ENCODE data around the gene CTU1. TPM values are rescaled to one million over a fixed set of nuclear protein-coding genes. Genes with fewer than 3 reads are reported as not detected.
A peak's percentile ranks its signal among the peaks of the same experiment; 100 is the strongest.

CTU1 gene
- total and polyA plus RNA-seq, 2 donors = 2.9 to 5.7 TPM

DNA sequence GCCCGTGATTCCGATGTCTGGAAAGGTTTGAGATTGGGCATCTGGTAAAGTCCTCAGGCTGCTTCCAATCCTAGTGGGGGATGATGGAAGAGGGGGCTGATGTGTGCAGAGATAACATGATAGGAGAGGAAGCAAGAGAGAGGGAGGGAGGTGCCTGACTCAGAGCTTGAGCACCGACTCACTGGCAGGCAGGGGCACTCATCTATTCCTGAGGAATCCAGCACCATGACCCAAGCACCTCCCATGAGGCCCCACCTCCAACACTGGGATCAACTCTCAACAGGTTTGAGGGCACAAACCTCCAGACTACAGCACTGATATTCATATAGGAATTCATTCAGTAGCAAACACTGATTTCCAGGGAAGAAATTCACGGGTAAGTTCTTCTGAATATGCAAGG is 10.9 kb upstream of the CTU1 start:
- peaks cover 0 to 13% of the 10 kb centered on the region in 2 donors for H3K4me1 ChIP-seq (ENCODE audit: control insufficient read depth in 2 of 2, insufficient read depth in 2 of 2, low read length in 2 of 2)
- no peaks in the 10 kb centered on the region for H3K27me3 ChIP-seq (ENCODE audit: control insufficient read depth in 2 of 2, insufficient read depth in 1 of 2, low read length in 1 of 2)
- WGBS = 82% methylated on average over 4 of the region's 4 CpGs
- H3K27ac ChIP-seq (ENCODE audit: low read depth in 1 of 2, low read length in 1 of 2) = no peak overlapping the region
- no peak overlapping the region for H3K4me3 ChIP-seq (ENCODE audit: low read length in 2 of 2)
- no peaks in the 10 kb centered on the region for H3K9me3 ChIP-seq (ENCODE audit: control insufficient read depth in 2 of 2, insufficient read depth in 1 of 2, low read length in 1 of 2)
- no peaks in the 10 kb centered on the region for H3K36me3 ChIP-seq (ENCODE audit: control insufficient read depth in 2 of 2, insufficient read depth in 2 of 2, low read length in 1 of 2)
- DNase-seq (ENCODE audit: low read depth in 6 of 9, low spot score in 9 of 9) = no peak

DNA sequence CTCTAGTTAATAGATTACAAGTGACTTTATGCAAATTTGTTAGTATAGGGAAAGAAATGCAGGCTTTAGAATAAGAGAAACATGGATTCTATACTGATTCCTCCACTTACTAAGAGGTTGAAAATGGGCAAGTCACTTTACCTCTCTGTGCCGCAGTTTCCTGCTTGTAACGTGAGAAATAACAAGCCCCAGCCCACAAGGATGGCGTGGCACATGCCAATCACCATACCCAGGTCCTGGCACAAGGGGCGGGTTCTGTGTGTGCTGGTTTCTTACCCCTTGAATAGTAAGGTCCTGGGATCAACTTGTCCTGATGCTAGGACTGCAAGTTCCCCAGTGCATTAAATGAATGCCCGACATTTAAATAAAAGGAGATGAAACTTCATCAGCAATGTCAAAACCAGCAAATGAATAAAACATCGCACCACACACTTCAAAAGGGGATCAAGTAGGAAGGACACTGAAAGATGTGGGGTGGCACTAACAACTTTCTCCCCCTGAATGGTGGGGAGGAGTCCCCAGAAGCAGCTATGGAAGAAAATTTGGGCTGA is 8.6 kb upstream of the CTU1 start:
- DNase-seq (ENCODE audit: low read depth in 6 of 9, low spot score in 9 of 9) = no peak

DNA sequence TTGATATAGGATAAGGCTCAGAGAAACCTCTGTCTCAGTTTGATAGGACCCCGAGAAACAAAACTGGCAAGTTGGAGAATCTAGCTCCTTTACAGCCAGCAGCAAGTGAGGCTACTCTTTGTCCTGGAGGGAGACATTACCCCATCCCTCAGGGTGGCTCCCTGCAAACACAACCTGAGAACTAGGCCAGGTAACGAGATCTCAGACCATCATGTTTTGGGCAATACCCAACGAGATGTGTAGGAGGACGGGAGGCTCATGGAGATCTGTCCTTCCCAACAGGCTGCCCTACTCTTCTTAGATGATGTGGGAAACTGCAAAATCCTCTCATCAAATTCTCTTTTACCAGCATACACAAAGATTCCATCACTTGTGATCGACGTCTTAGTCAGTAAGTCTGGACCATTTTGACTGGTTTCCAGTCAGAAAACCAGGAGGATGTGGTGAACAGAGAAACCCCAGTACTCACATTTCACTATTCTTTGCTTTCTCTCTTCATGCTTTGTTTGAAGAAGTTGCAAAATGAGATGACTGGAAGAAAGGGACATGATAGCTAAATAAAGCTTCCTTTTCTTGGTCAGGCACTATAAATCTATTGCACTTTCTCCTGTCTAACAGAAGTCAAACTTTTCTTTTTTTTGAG is 6.0 kb upstream of the CTU1 start:
- peak overlapping the region in 1 of 2 donors; percentile 31 for H3K27ac ChIP-seq (ENCODE audit: low read depth in 1 of 2, low read length in 1 of 2)
- H3K4me3 ChIP-seq (ENCODE audit: low read length in 2 of 2) = no peak overlapping the region
- no peaks in the 10 kb centered on the region for H3K4me1 ChIP-seq (ENCODE audit: control insufficient read depth in 2 of 2, insufficient read depth in 2 of 2, low read length in 2 of 2)
- WGBS = 79% methylated on average over 6 of the region's 6 CpGs
- peaks cover 0 to 2% of the 10 kb centered on the region in 2 donors for H3K27me3 ChIP-seq (ENCODE audit: control insufficient read depth in 2 of 2, insufficient read depth in 1 of 2, low read length in 1 of 2)
- H3K36me3 ChIP-seq (ENCODE audit: control insufficient read depth in 2 of 2, insufficient read depth in 2 of 2, low read length in 1 of 2) = no peaks in the 10 kb centered on the region
- DNase-seq (ENCODE audit: low read depth in 6 of 9, low spot score in 9 of 9) = peak in 1 of 9 donors; percentile 29
- no peaks in the 10 kb centered on the region for H3K9me3 ChIP-seq (ENCODE audit: control insufficient read depth in 2 of 2, insufficient read depth in 1 of 2, low read length in 1 of 2)

More for the DNA sequence above, 8.6 kb upstream of the CTU1 start:
- H3K36me3 ChIP-seq (ENCODE audit: control insufficient read depth in 2 of 2, insufficient read depth in 2 of 2, low read length in 1 of 2) = no peaks in the 10 kb centered on the region
- H3K9me3 ChIP-seq (ENCODE audit: control insufficient read depth in 2 of 2, insufficient read depth in 1 of 2, low read length in 1 of 2) = no peaks in the 10 kb centered on the region
- H3K27ac ChIP-seq (ENCODE audit: low read depth in 1 of 2, low read length in 1 of 2) = no peak overlapping the region
- no peaks in the 10 kb centered on the region for H3K4me1 ChIP-seq (ENCODE audit: control insufficient read depth in 2 of 2, insufficient read depth in 2 of 2, low read length in 2 of 2)
- 84% methylated on average over 6 of the region's 6 CpGs for WGBS
- no peaks in the 10 kb centered on the region for H3K27me3 ChIP-seq (ENCODE audit: control insufficient read depth in 2 of 2, insufficient read depth in 1 of 2, low read length in 1 of 2)
- H3K4me3 ChIP-seq (ENCODE audit: low read length in 2 of 2) = no peak overlapping the region

DNA sequence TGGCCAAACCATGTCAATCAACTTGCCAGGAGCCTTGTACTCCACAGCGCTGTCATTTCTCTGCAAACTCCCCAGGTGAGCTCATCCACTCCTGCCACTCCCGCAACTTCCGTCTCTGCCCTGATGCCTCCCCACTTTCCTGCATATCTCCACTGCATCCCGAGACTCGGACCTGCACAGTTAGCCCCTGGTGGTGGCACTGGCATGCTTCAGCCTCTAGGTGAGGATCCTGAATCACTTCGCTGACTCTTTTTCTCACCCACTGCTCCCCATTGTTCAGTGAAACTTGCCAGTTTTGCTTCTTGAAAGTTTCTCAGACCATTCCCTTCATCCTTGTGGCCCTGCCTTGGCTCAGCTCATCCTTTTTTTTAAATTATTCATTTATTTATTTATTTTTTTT is 3.4 kb upstream of the CTU1 start:
- Histone ChIP-seq H3K27ac (ENCODE audit: low read depth in 1 of 2, low read length in 1 of 2) (no peak overlapping the region), H3K4me1 (ENCODE audit: control insufficient read depth in 2 of 2, insufficient read depth in 2 of 2, low read length in 2 of 2) (peaks cover 13% of the 10 kb centered on the region in 2 donors)
- WGBS = 63% methylated on average over 6 of the region's 6 CpGs

DNA sequence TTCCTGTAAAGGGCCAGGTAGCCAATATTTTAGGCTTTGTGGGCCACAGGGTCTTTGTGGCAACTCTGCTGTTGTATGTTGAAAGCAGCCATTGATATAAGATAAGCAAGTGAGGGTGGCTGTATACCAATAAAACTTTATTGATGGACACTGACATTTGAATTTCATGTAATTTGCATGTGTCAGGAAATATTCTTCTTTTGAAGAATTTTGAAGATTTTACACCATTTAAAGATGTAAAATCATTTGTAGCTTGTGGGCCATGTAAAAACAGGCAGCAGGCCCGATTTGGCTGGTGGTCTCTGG is 2.4 kb upstream of the CTU1 start:
- Histone ChIP-seq H3K36me3 (ENCODE audit: control insufficient read depth in 2 of 2, insufficient read depth in 2 of 2, low read length in 1 of 2) (no peaks in the 10 kb centered on the region), H3K4me1 (ENCODE audit: control insufficient read depth in 2 of 2, insufficient read depth in 2 of 2, low read length in 2 of 2) (peaks cover 13% of the 10 kb centered on the region in 2 donors), H3K4me3 (ENCODE audit: low read length in 2 of 2) (no peak overlapping the region), H3K27ac (ENCODE audit: low read depth in 1 of 2, low read length in 1 of 2) (no peak overlapping the region), H3K9me3 (ENCODE audit: control insufficient read depth in 2 of 2, insufficient read depth in 1 of 2, low read length in 1 of 2) (no peaks in the 10 kb centered on the region), H3K27me3 (ENCODE audit: control insufficient read depth in 2 of 2, insufficient read depth in 1 of 2, low read length in 1 of 2) (peaks cover 0 to 2% of the 10 kb centered on the region in 2 donors)
- DNase-seq (ENCODE audit: low read depth in 6 of 9, low spot score in 9 of 9) = no peak
- WGBS = 84% methylated on average over 1 of the region's 1 CpG

More for the DNA sequence above, 3.4 kb upstream of the CTU1 start:
- Histone ChIP-seq H3K27me3 (ENCODE audit: control insufficient read depth in 2 of 2, insufficient read depth in 1 of 2, low read length in 1 of 2) (peaks cover 0 to 2% of the 10 kb centered on the region in 2 donors), H3K4me3 (ENCODE audit: low read length in 2 of 2) (no peak overlapping the region), H3K9me3 (ENCODE audit: control insufficient read depth in 2 of 2, insufficient read depth in 1 of 2, low read length in 1 of 2) (no peaks in the 10 kb centered on the region), H3K36me3 (ENCODE audit: control insufficient read depth in 2 of 2, insufficient read depth in 2 of 2, low read length in 1 of 2) (no peaks in the 10 kb centered on the region)
- DNase-seq (ENCODE audit: low read depth in 6 of 9, low spot score in 9 of 9) = no peak

DNA sequence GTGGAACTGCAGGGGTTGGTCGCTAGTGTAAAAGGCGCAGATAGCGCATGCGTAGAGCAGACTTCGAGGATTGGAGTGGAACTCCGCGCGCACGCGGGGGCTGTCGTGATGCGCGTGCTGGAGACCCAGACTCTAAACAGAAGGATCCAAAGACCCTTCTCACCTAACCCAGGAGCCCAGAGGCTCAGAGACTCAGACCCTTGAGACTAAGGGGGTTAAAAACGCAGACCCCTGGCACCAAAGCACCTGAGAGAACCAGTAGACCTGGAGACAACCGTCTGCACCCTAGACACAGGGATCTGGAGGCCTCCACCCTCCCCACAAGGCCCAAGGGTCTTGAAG is 567 bp upstream of the CTU1 start:
- no peak for DNase-seq (ENCODE audit: low read depth in 6 of 9, low spot score in 9 of 9)
- Histone ChIP-seq H3K36me3 (ENCODE audit: control insufficient read depth in 2 of 2, insufficient read depth in 2 of 2, low read length in 1 of 2) (peaks cover 0 to 8% of the 10 kb centered on the region in 2 donors), H3K4me3 (ENCODE audit: low read length in 2 of 2) (peak overlapping the region; percentile 66 to 82), H3K27me3 (ENCODE audit: control insufficient read depth in 2 of 2, insufficient read depth in 1 of 2, low read length in 1 of 2) (peaks cover 0 to 2% of the 10 kb centered on the region in 2 donors), H3K9me3 (ENCODE audit: control insufficient read depth in 2 of 2, insufficient read depth in 1 of 2, low read length in 1 of 2) (no peaks in the 10 kb centered on the region), H3K4me1 (ENCODE audit: control insufficient read depth in 2 of 2, insufficient read depth in 2 of 2, low read length in 2 of 2) (peaks cover 13% of the 10 kb centered on the region in 2 donors), H3K27ac (ENCODE audit: low read depth in 1 of 2, low read length in 1 of 2) (peak overlapping the region in 1 of 2 donors; percentile 30)
- 5% methylated on average over 15 of the region's 15 CpGs for WGBS

DNA sequence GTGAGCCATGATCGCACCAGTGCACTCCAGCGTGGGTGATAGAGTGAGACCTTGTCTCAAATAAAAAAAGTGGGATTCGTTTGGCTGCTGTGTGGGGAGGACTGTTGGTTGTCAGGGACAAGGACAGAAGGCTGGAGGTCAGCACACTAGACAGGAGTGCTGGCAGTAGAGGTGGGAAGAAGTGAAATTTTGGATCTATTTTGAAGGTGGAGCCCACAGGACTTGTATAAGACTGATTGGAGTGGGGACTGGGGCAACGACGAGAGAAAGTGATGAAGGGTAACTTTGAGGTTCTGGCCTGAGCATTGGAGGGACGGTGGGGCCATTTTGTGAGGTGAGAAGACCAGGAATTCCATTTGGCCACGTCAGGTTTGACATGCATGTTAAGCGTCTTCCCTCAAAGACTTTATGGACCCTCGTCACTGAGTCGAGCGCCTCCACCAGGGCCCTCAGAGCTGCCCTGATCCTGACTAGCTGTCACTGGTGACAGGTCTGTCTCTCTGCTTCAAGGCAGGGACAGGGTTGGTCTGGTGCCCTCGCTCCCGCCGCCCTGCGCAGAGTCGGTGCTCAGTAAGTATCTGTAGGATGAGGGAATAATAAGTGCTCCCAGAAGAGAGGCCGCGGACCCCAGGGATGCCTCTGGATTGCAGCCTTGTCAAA is 673 bp downstream of the CTU1 start:
- 28% methylated on average over 18 of the region's 18 CpGs for WGBS
- no peak overlapping the region for H3K27ac ChIP-seq (ENCODE audit: low read depth in 1 of 2, low read length in 1 of 2)
- peak overlapping the region; percentile 71 to 82 for H3K4me3 ChIP-seq (ENCODE audit: low read length in 2 of 2)
- H3K27me3 ChIP-seq (ENCODE audit: control insufficient read depth in 2 of 2, insufficient read depth in 1 of 2, low read length in 1 of 2) = peaks cover 0 to 2% of the 10 kb centered on the region in 2 donors
- no peaks in the 10 kb centered on the region for H3K9me3 ChIP-seq (ENCODE audit: control insufficient read depth in 2 of 2, insufficient read depth in 1 of 2, low read length in 1 of 2)
- DNase-seq (ENCODE audit: low read depth in 6 of 9, low spot score in 9 of 9) = peak in 1 of 9 donors; percentile 22
- H3K4me1 ChIP-seq (ENCODE audit: control insufficient read depth in 2 of 2, insufficient read depth in 2 of 2, low read length in 2 of 2) = peaks cover 13% of the 10 kb centered on the region in 2 donors
- peaks cover 5 to 13% of the 10 kb centered on the region in 2 donors for H3K36me3 ChIP-seq (ENCODE audit: control insufficient read depth in 2 of 2, insufficient read depth in 2 of 2, low read length in 1 of 2)

DNA sequence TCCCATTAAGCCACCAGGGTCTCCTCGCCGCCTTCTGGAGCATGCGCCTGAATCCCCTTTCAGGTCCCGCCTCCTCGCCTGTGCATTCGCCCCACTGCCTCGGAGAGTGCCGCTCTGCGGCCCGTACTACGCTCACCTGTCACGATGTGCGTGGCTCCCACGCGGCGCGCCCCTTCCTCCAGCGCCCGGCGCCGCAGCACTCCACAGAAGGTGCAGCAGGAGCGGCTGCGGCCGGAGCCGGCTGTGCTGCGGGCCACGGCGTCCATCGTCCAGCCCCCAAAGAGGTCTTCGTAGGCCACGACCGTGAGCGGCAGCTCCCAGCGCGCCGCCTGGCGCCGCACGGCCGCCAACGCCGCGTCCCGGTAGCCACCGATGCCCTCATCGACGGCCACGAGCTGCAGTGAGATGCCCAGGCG is 4.3 kb downstream of the CTU1 start:
- WGBS = 97% methylated on average over 49 of the region's 49 CpGs
- Histone ChIP-seq H3K27ac (ENCODE audit: low read depth in 1 of 2, low read length in 1 of 2) (no peak overlapping the region), H3K4me1 (ENCODE audit: control insufficient read depth in 2 of 2, insufficient read depth in 2 of 2, low read length in 2 of 2) (peaks cover 12% of the 10 kb centered on the region in 2 donors)

DNA sequence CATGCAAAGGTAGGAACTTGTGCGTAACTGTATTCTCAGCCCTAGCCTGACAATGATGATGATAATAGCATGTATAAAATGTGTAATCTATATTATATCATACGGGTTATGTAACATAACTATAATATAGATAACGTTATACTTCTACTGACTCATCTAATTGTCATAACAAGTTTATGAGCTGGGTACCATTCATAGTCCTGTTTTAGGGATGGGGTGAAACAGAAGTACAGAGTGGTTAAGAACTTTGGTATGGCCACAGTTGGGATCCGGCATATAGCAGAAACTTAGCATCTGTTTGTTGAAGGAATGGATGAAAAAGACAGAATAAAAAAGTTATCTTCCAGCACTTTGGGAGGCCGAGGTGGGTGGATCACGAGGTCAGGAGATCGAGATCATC is 5.2 kb downstream of the CTU1 start:
- Histone ChIP-seq H3K4me3 (ENCODE audit: low read length in 2 of 2) (no peak overlapping the region), H3K27me3 (ENCODE audit: control insufficient read depth in 2 of 2, insufficient read depth in 1 of 2, low read length in 1 of 2) (no peaks in the 10 kb centered on the region), H3K27ac (ENCODE audit: low read depth in 1 of 2, low read length in 1 of 2) (no peak overlapping the region), H3K4me1 (ENCODE audit: control insufficient read depth in 2 of 2, insufficient read depth in 2 of 2, low read length in 2 of 2) (peaks cover 9 to 10% of the 10 kb centered on the region in 2 donors), H3K9me3 (ENCODE audit: control insufficient read depth in 2 of 2, insufficient read depth in 1 of 2, low read length in 1 of 2) (no peaks in the 10 kb centered on the region), H3K36me3 (ENCODE audit: control insufficient read depth in 2 of 2, insufficient read depth in 2 of 2, low read length in 1 of 2) (peaks cover 14 to 23% of the 10 kb centered on the region in 2 donors)
- 91% methylated on average over 7 of the region's 7 CpGs for WGBS
- DNase-seq (ENCODE audit: low read depth in 6 of 9, low spot score in 9 of 9) = no peak

More for the DNA sequence above, 4.3 kb downstream of the CTU1 start:
- Histone ChIP-seq H3K9me3 (ENCODE audit: control insufficient read depth in 2 of 2, insufficient read depth in 1 of 2, low read length in 1 of 2) (no peaks in the 10 kb centered on the region), H3K27me3 (ENCODE audit: control insufficient read depth in 2 of 2, insufficient read depth in 1 of 2, low read length in 1 of 2) (no peaks in the 10 kb centered on the region), H3K36me3 (ENCODE audit: control insufficient read depth in 2 of 2, insufficient read depth in 2 of 2, low read length in 1 of 2) (peaks cover 14 to 21% of the 10 kb centered on the region in 2 donors), H3K4me3 (ENCODE audit: low read length in 2 of 2) (no peak overlapping the region)
- no peak for DNase-seq (ENCODE audit: low read depth in 6 of 9, low spot score in 9 of 9)
